MCF 10A (cell line): Measurements from ENCODE around the gene RCE1. TPM values are rescaled to one million over a fixed set of nuclear protein-coding genes. Genes with fewer than 3 reads are reported as not detected.
A peak's percentile ranks its signal among the peaks of the same experiment; 100 is the strongest.

ENCODE experiments used
- BruUV-seq: library from RNA; stranded (reverse); fragments of 400-500 nt; replicated peaks from 2 replicates; lab custom pipeline; 2021; lab: Mats Ljungman, UMichigan
- CTCF ChIA-PET: fragments of 300-600 bp; sonication (Branson Sonifier 250); formaldehyde crosslinking; extraction: SDS; loops from one replicate; lab custom pipeline; 2021; ENCODE audit warnings: antibody characterized with exemption, inconsistent platforms; lab: Yijun Ruan, JAX
- POLR2A ChIA-PET: fragments of 300-600, 350-650 bp; sonication (Branson Sonifier 250); formaldehyde crosslinking; extraction: SDS; loops from one replicate; lab custom pipeline; 2020; ENCODE audit warnings: antibody characterized with exemption, inconsistent platforms; lab: Yijun Ruan, JAX
- DNase-seq: peaks from one replicate; pipeline ENCODE4 v3.0.0-alpha.2; 2018; ENCODE audit not compliant: unreplicated experiment
- H3K27ac Mint-ChIP-seq: one replicate; pipeline ENCODE4 v1.8.0; 2022; ENCODE audit warnings: mild to moderate bottlenecking, low read depth, mixed read lengths; ENCODE audit not compliant: unreplicated experiment
- H3K27me3 Mint-ChIP-seq: one replicate; pipeline ENCODE4 v1.8.0; 2022; ENCODE audit warnings: mixed read lengths; ENCODE audit not compliant: insufficient read depth, unreplicated experiment
- H3K36me3 Mint-ChIP-seq: one replicate; pipeline ENCODE4 v1.8.0; 2022; ENCODE audit warnings: mild to moderate bottlenecking, moderate library complexity, mixed read lengths; ENCODE audit not compliant: insufficient read depth, unreplicated experiment
- H3K4me1 Mint-ChIP-seq: one replicate; pipeline ENCODE4 v1.8.0; 2022; ENCODE audit warnings: mixed read lengths; ENCODE audit not compliant: insufficient read depth, unreplicated experiment
- H3K4me3 Mint-ChIP-seq: one replicate; pipeline ENCODE4 v1.8.0; 2022; ENCODE audit warnings: mild to moderate bottlenecking, moderate library complexity, mixed read lengths; ENCODE audit not compliant: unreplicated experiment
- H3K9me3 Mint-ChIP-seq: one replicate; pipeline ENCODE4 v1.8.0; 2022; ENCODE audit warnings: mixed read lengths; ENCODE audit not compliant: unreplicated experiment
- intact Hi-C: fragments of 100-400 bp; cut with micrococcal nuclease; formaldehyde crosslinking; loops from 2 replicates; pipeline ENCODE4 v1.14.1; 2022
- total RNA-seq: library from RNA; stranded (reverse); gene quantifications from 2 replicates; pipeline ENCODE4 v1.2.3, GENCODE V29; 2022
- TF ChIP-seq, protein P1 (sequence below): fragments of 200-600 bp; IDR thresholded peaks from one replicate; pipeline ENCODE4 v1.8.0; 2022; ENCODE audit warnings: antibody characterized with exemption, mild to moderate bottlenecking; ENCODE audit not compliant: unreplicated experiment

The RCE1 gene
- total RNA-seq, 1 experiment from 2014 or later, result 23.3 TPM

DNA sequence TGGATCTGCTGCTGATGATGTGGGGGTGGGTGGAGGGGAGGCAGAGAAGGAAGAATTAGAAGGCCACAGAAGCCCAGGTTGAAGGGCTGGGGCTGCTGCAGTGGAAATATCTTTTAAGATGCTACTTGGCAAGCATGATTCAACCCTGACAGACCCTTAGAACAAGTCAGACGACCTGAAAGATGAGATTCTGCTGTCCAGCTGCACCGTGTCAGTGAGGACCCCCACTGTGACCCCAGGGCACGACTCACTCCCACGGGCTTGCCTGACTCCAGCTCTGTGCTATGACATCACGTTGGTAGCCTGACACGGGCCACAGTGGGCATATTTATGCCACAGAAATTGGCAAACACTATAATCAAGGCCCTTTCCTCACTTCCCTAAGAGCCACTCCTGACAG is 49.7 kb downstream of the RCE1 start:
- POLR2A ChIA-PET, result interaction anchor here (1.1 to 4.0 kb wide), 10 partner anchors 11 to 162 kb away, joined by 3 to 46 read pairs (median 9); partner anchors contain the start of genes PC and SYT12
- peak overlapping the region; percentile 92 for H3K27ac Mint-ChIP-seq
- BruUV-seq, result no TSS peak

DNA sequence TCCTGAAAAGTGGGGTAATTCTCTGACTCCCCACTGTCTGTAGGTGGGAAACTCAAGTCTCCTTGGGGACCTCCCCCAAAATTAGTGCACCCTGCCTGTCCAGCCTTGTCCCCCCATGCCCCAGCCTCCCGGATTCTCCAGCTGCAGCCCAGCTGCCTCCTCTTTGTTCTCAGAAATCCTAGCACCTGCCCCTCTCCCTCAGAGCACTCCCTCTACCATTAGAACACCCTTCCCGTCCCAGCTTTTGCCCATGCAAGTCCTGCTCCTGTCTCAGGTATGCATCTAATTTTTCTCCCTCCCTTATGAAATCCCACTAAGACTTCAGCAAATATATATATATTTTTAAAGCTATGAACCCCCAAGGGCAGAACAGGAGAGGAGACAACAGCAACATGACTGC is 50.9 kb downstream of the RCE1 start:
- DNase-seq, result no peak
- Mint-ChIP-seq H3K27ac (peak overlapping the region; percentile 5), H3K27me3 (no peaks in the 10 kb centered on the region), H3K4me1 (peaks cover 18% of the 10 kb centered on the region), H3K36me3 (peaks cover 7% of the 10 kb centered on the region), H3K4me3 (no peak overlapping the region), H3K9me3 (no peaks in the 10 kb centered on the region)
- BruUV-seq, result no TSS peak
- CTCF ChIA-PET, result interaction anchor here (0.6 to 1.6 kb wide), 3 partner anchors 39 to 814 kb away, joined by 3 to 4 read pairs (median 4); no protein-coding TSS in a partner anchor
- POLR2A ChIA-PET, result interaction anchor here (0.7 to 4.0 kb wide), 4 partner anchors 11 to 161 kb away, joined by 3 to 46 read pairs (median 23); partner anchors contain the start of gene PC
- TF ChIP-seq, protein P1, sequence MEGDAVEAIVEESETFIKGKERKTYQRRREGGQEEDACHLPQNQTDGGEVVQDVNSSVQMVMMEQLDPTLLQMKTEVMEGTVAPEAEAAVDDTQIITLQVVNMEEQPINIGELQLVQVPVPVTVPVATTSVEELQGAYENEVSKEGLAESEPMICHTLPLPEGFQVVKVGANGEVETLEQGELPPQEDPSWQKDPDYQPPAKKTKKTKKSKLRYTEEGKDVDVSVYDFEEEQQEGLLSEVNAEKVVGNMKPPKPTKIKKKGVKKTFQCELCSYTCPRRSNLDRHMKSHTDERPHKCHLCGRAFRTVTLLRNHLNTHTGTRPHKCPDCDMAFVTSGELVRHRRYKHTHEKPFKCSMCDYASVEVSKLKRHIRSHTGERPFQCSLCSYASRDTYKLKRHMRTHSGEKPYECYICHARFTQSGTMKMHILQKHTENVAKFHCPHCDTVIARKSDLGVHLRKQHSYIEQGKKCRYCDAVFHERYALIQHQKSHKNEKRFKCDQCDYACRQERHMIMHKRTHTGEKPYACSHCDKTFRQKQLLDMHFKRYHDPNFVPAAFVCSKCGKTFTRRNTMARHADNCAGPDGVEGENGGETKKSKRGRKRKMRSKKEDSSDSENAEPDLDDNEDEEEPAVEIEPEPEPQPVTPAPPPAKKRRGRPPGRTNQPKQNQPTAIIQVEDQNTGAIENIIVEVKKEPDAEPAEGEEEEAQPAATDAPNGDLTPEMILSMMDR, result no peak
- intact Hi-C loops, result loop anchor here (5.0 kb wide), 1 partner anchor 63 kb away; the partner anchor contains the start of gene PC

More for the DNA sequence above, 49.7 kb downstream of the RCE1 start:
- no peak for DNase-seq
- no peak overlapping the region for H3K4me3 Mint-ChIP-seq
- intact Hi-C loops, result loop anchor here (5.0 kb wide), 1 partner anchor 64 kb away; the partner anchor contains the start of gene PC
- H3K4me1 Mint-ChIP-seq, result peaks cover 23% of the 10 kb centered on the region
- H3K9me3 Mint-ChIP-seq, result no peaks in the 10 kb centered on the region
- TF ChIP-seq, protein P1, result no peak
- CTCF ChIA-PET, result interaction anchor here (0.7 to 1.6 kb wide), 2 partner anchors 40 to 77 kb away, joined by 4 read pairs; no protein-coding TSS in a partner anchor
- H3K27me3 Mint-ChIP-seq, result no peaks in the 10 kb centered on the region
- peaks cover 7% of the 10 kb centered on the region for H3K36me3 Mint-ChIP-seq

Other genes with a start within 250 kb of the RCE1 start
- gene RBM14, start 226.8 kb upstream of the RCE1 start, total RNA-seq, result 78.1 and 88.3 TPM in 2 replicates
- gene RBM4, start 204.7 kb upstream of the RCE1 start, total RNA-seq, result 171 and 172 TPM in 2 replicates
- gene RBM4B, start 165.6 kb upstream of the RCE1 start, total RNA-seq, result 9.5 and 13.5 TPM in 2 replicates
- 46.9 and 47.2 TPM in 2 replicates for gene SPTBN2, start 114.2 kb upstream of the RCE1 start, total RNA-seq
- 30.4 and 39.9 TPM in 2 replicates for gene LRFN4, start 13.6 kb downstream of the RCE1 start, total RNA-seq
- gene PC, start 114.9 kb downstream of the RCE1 start, total RNA-seq, result 27.0 and 37.7 TPM in 2 replicates
- not detected in 2 replicates for gene C11orf86, start 131.9 kb downstream of the RCE1 start, total RNA-seq
- 0.44 and 0.59 TPM in 2 replicates for gene SYT12, start 179.7 kb downstream of the RCE1 start, total RNA-seq
- 132 and 190 TPM in 2 replicates for gene RHOD, start 213.4 kb downstream of the RCE1 start, total RNA-seq